A673 (cell line): Measurements from ENCODE around the gene DNMBP. TPM values are rescaled to one million over a fixed set of nuclear protein-coding genes. Genes with fewer than 3 reads are reported as not detected.

Source experiments
- BruUV-seq: library from RNA; stranded (reverse); fragments of 400-500 nt; replicated peaks from 2 replicates; lab custom pipeline; 2021; lab: Mats Ljungman, UMichigan
- CTCF ChIA-PET: fragments of 300-600 bp; sonication (Branson Sonifier 250); formaldehyde crosslinking; loops from one replicate; lab custom pipeline; 2022; ENCODE audit warnings: antibody characterized with exemption; lab: Charles Lee
- POLR2A ChIA-PET: fragments of 300-600 bp; sonication (Branson Sonifier 250); formaldehyde crosslinking; loops from one replicate; lab custom pipeline; 2022; ENCODE audit warnings: antibody characterized with exemption; ENCODE audit not compliant: low non-redundant PET; lab: Charles Lee
- DNase-seq: peaks from one replicate; pipeline ENCODE4 v3.0.0-alpha.2; 2015; ENCODE audit warnings: low spot score
- H3K27ac ChIP-seq: fragments of 200-600 bp; sonication (generic); 2 replicates; pipeline ENCODE4 v1.5.1; 2016; ENCODE audit warnings: mixed run types, low read depth, mild to moderate bottlenecking, mixed read lengths, antibody characterized with exemption, low read length; ENCODE audit not compliant: poor library complexity, severe bottlenecking
- H3K27me3 ChIP-seq: fragments of 200-600 bp; sonication (generic); replicated peaks from 2 replicates; pipeline ENCODE4 v1.6.1; 2017; ENCODE audit warnings: mixed run types, low read depth, mild to moderate bottlenecking, mixed read lengths, antibody characterized with exemption, low read length; ENCODE audit not compliant: insufficient read depth, poor library complexity
- H3K36me3 ChIP-seq: fragments of 200-600 bp; sonication (generic); 2 replicates; pipeline ENCODE4 v1.6.1; 2016; ENCODE audit warnings: mixed run types, mild to moderate bottlenecking, mixed read lengths, antibody characterized with exemption, low read length; ENCODE audit not compliant: insufficient read depth, poor library complexity, severe bottlenecking
- H3K4me1 ChIP-seq: fragments of 200-600 bp; sonication (generic); 2 replicates; pipeline ENCODE4 v1.6.1; 2017; ENCODE audit warnings: mixed run types, mild to moderate bottlenecking, mixed read lengths, antibody characterized with exemption, low read length; ENCODE audit not compliant: insufficient read depth, poor library complexity, severe bottlenecking
- H3K4me3 ChIP-seq: fragments of 200-600 bp; sonication (generic); 2 replicates; pipeline ENCODE4 v1.5.1; 2016; ENCODE audit warnings: low read depth, mixed run types, mild to moderate bottlenecking, mixed read lengths, low read length; ENCODE audit not compliant: poor library complexity, severe bottlenecking
- H3K9me3 ChIP-seq: fragments of 200-600 bp; sonication (generic); 2 replicates; pipeline ENCODE4 v1.6.1; 2016; ENCODE audit warnings: mixed run types, low read depth, mild to moderate bottlenecking, mixed read lengths, antibody characterized with exemption, low read length; ENCODE audit not compliant: poor library complexity, severe bottlenecking
- CTCF ChIP-seq: fragments of 300-800, 200-600 bp; sonication (generic); conservative IDR thresholded peaks from 2 replicates; pipeline ENCODE4 v1.5.1; 2017; ENCODE audit warnings: low read depth, mild to moderate bottlenecking, antibody characterized with exemption, low read length, moderate library complexity, mixed read lengths
- EZH2 ChIP-seq: fragments of 200-600 bp; sonication (generic); IDR thresholded peaks from 2 replicates; pipeline ENCODE4 v1.6.1; 2017; ENCODE audit warnings: borderline replicate concordance, low read depth, mild to moderate bottlenecking, mixed read lengths, antibody characterized with exemption, low read length; ENCODE audit not compliant: poor library complexity, severe bottlenecking
- intact Hi-C: fragments of 100-400 bp; cut with micrococcal nuclease; formaldehyde crosslinking; loops from one replicate; pipeline ENCODE4 v1.10.0; 2022; ENCODE audit not compliant: unreplicated experiment
- total RNA-seq: library from RNA; stranded (reverse); gene quantifications from 2 replicates; pipeline ENCODE4 v1.2.3, GENCODE V29; 2021

Gene DNMBP
- total RNA-seq, 1 experiment from 2014 or later, result 28.0 TPM

- Histone ChIP-seq H3K27me3 (no peaks in the 10 kb centered on the region), H3K27ac (no peak overlapping the region), H3K9me3 (no peaks in the 10 kb centered on the region), H3K4me3 (no peak overlapping the region), H3K4me1 (no peaks in the 10 kb centered on the region), H3K36me3 (no peaks in the 10 kb centered on the region)
- ChIA-PET POLR2A (no interaction called here), CTCF (interaction anchor here (0.7 kb wide), 1 partner anchor 212 kb away, joined by 6 read pairs; no protein-coding TSS in a partner anchor)
- BruUV-seq, result no TSS peak
- no peak for DNase-seq
- intact Hi-C loops, result no loop called here
- TF ChIP-seq EZH2 (no peak), CTCF (no peak)
Observed at GRCh38 chr10:100053686-100054460, 44.1 kb upstream of the DNMBP start.

- H3K27me3 ChIP-seq, result no peaks in the 10 kb centered on the region
- POLR2A ChIA-PET, result interaction anchor here (0.6 to 0.8 kb wide), 2 partner anchors 62 to 201 kb away, joined by 3 to 5 read pairs; no protein-coding TSS in a partner anchor
- no peak overlapping the region for H3K4me3 ChIP-seq
- CTCF ChIA-PET, result interaction anchor here (0.6 to 3.4 kb wide), 13 partner anchors 14 to 314 kb away, joined by 3 to 35 read pairs (median 4); partner anchors contain the start of genes COX15, CUTC and DNMBP
- no peak overlapping the region for H3K27ac ChIP-seq
- no peaks in the 10 kb centered on the region for H3K9me3 ChIP-seq
- H3K36me3 ChIP-seq, result no peaks in the 10 kb centered on the region
- TF ChIP-seq EZH2 (no peak), CTCF (peak; percentile 94)
- peaks cover 27% of the 10 kb centered on the region for H3K4me1 ChIP-seq
- intact Hi-C loops, result loop anchor here (1.0 kb wide), 1 partner anchor 132 kb away; no protein-coding TSS in a partner anchor
- no TSS peak for BruUV-seq
- peak; percentile 92 for DNase-seq
Observed at GRCh38 chr10:100046021-100046486, 36.3 kb upstream of the DNMBP start.

- intact Hi-C loops, result loop anchor here (2.0 kb wide), 1 partner anchor 191 kb away; no protein-coding TSS in a partner anchor
- POLR2A ChIA-PET, result interaction anchor here (0.6 to 0.8 kb wide), 2 partner anchors 62 to 201 kb away, joined by 3 to 5 read pairs; no protein-coding TSS in a partner anchor
- no peak for DNase-seq
- TF ChIP-seq EZH2, result no peak
- TF ChIP-seq CTCF, result no peak
- Histone ChIP-seq H3K27me3 (no peaks in the 10 kb centered on the region), H3K36me3 (no peaks in the 10 kb centered on the region), H3K4me1 (peaks cover 27% of the 10 kb centered on the region), H3K4me3 (no peak overlapping the region), H3K27ac (no peak overlapping the region), H3K9me3 (no peaks in the 10 kb centered on the region)
- CTCF ChIA-PET, result interaction anchor here (0.6 to 3.4 kb wide), 13 partner anchors 14 to 314 kb away, joined by 3 to 35 read pairs (median 4); partner anchors contain the start of genes COX15, CUTC and DNMBP
- no TSS peak for BruUV-seq
Observed at GRCh38 chr10:100045592-100045991, 35.8 kb upstream of the DNMBP start.
